ENCODE data around the gene SDHA.
"Not testable (repeated sequence)": the region's sequence is repeated elsewhere in the genome, so short reads cannot be mapped to it uniquely, and the experiment has no call there.

SDHA gene

GRCh38 chr5:285991-286557, 68.0 kb downstream of the SDHA start:
- no peaks in the 10 kb centered on the region for H3K9me3 ChIP-seq (ENCODE audit: insufficient read depth, low read length)
- peaks cover 43% of the 10 kb centered on the region for H3K79me2 ChIP-seq (ENCODE audit: low read length)
- no peaks in the 10 kb centered on the region for H3K27me3 ChIP-seq (ENCODE audit: low read depth, low read length)
- H3K27ac ChIP-seq (ENCODE audit: low read length): no peak overlapping the region
- no peak for TF ChIP-seq EZH2phosphoT487 (IDR thresholded peaks at IDR 0.05; ENCODE audit: low read depth)
- no peak for TF ChIP-seq CTCF (IDR thresholded peaks at IDR 0.05; ENCODE audit: low read depth, low read length)
- H3K4me2 ChIP-seq (ENCODE audit: low read length): no peak overlapping the region
- no peak overlapping the region for H3K9ac ChIP-seq (ENCODE audit: low read length)
- no peaks in the 10 kb centered on the region for H3K36me3 ChIP-seq (replicated peaks; ENCODE audit: low read depth, low read length)
- no peak overlapping the region for H3K4me3 ChIP-seq (ENCODE audit: low read length)
- H3K4me1 ChIP-seq (ENCODE audit: low read length): no peaks in the 10 kb centered on the region
- H4K20me1 ChIP-seq (ENCODE audit: insufficient read depth, low read length): peaks cover 15% of the 10 kb centered on the region; the same call in 1 of the 2 replicates
- no peak overlapping the region for H2AFZ ChIP-seq (ENCODE audit: low read depth, low read length)

GRCh38 chr5:290200-290599, 72.1 kb downstream of the SDHA start:
- not testable (repeated sequence) for H3K27ac ChIP-seq (ENCODE audit: low read length); H3K4me2 ChIP-seq (ENCODE audit: low read length); H3K4me3 ChIP-seq (ENCODE audit: low read length); H3K27me3 ChIP-seq (ENCODE audit: low read depth, low read length); H4K20me1 ChIP-seq (ENCODE audit: insufficient read depth, low read length); H3K9me3 ChIP-seq (ENCODE audit: insufficient read depth, low read length); H3K36me3 ChIP-seq (replicated peaks; ENCODE audit: low read depth, low read length); H3K9ac ChIP-seq (ENCODE audit: low read length); H2AFZ ChIP-seq (ENCODE audit: low read depth, low read length); H3K4me1 ChIP-seq (ENCODE audit: low read length)
- peaks cover 16% of the 10 kb centered on the region for H3K79me2 ChIP-seq (ENCODE audit: low read length)

GRCh38 chr5:291345-291744, 73.2 kb downstream of the SDHA start:
- not testable (repeated sequence) for H4K20me1 ChIP-seq (ENCODE audit: insufficient read depth, low read length); H3K4me1 ChIP-seq (ENCODE audit: low read length); H3K4me3 ChIP-seq (ENCODE audit: low read length); H3K9ac ChIP-seq (ENCODE audit: low read length); H3K79me2 ChIP-seq (ENCODE audit: low read length); H3K27ac ChIP-seq (ENCODE audit: low read length); H3K36me3 ChIP-seq (replicated peaks; ENCODE audit: low read depth, low read length); H3K27me3 ChIP-seq (ENCODE audit: low read depth, low read length); H3K4me2 ChIP-seq (ENCODE audit: low read length); H3K9me3 ChIP-seq (ENCODE audit: insufficient read depth, low read length); H2AFZ ChIP-seq (ENCODE audit: low read depth, low read length)

- not testable (repeated sequence) for H3K4me1 ChIP-seq (ENCODE audit: low read length); H3K27me3 ChIP-seq (ENCODE audit: low read depth, low read length); H3K9ac ChIP-seq (ENCODE audit: low read length); H3K4me2 ChIP-seq (ENCODE audit: low read length); H3K36me3 ChIP-seq (replicated peaks; ENCODE audit: low read depth, low read length); H2AFZ ChIP-seq (ENCODE audit: low read depth, low read length); H4K20me1 ChIP-seq (ENCODE audit: insufficient read depth, low read length); H3K9me3 ChIP-seq (ENCODE audit: insufficient read depth, low read length); H3K79me2 ChIP-seq (ENCODE audit: low read length); H3K27ac ChIP-seq (ENCODE audit: low read length); H3K4me3 ChIP-seq (ENCODE audit: low read length)
These were observed 76.7 kb downstream of the SDHA start for GRCh38 chr5:294788-295187.

- H3K79me2 ChIP-seq (ENCODE audit: low read length); H4K20me1 ChIP-seq (ENCODE audit: insufficient read depth, low read length); H3K9ac ChIP-seq (ENCODE audit: low read length); H3K4me1 ChIP-seq (ENCODE audit: low read length); H3K27ac ChIP-seq (ENCODE audit: low read length); H3K4me2 ChIP-seq (ENCODE audit: low read length); H3K36me3 ChIP-seq (replicated peaks; ENCODE audit: low read depth, low read length); H2AFZ ChIP-seq (ENCODE audit: low read depth, low read length); H3K9me3 ChIP-seq (ENCODE audit: insufficient read depth, low read length); H3K4me3 ChIP-seq (ENCODE audit: low read length); H3K27me3 ChIP-seq (ENCODE audit: low read depth, low read length): not testable (repeated sequence)
These were observed 78.1 kb downstream of the SDHA start for GRCh38 chr5:296207-296606.

- H3K27me3 ChIP-seq (ENCODE audit: low read depth, low read length); H3K4me2 ChIP-seq (ENCODE audit: low read length); H3K27ac ChIP-seq (ENCODE audit: low read length); H3K36me3 ChIP-seq (replicated peaks; ENCODE audit: low read depth, low read length); H3K9me3 ChIP-seq (ENCODE audit: insufficient read depth, low read length); H3K4me3 ChIP-seq (ENCODE audit: low read length); H2AFZ ChIP-seq (ENCODE audit: low read depth, low read length); H4K20me1 ChIP-seq (ENCODE audit: insufficient read depth, low read length); H3K4me1 ChIP-seq (ENCODE audit: low read length); H3K9ac ChIP-seq (ENCODE audit: low read length); H3K79me2 ChIP-seq (ENCODE audit: low read length): not testable (repeated sequence)
These were observed 78.8 kb downstream of the SDHA start for GRCh38 chr5:296954-297353.

GRCh38 chr5:297448-297847, 79.3 kb downstream of the SDHA start:
- not testable (repeated sequence) for H3K4me3 ChIP-seq (ENCODE audit: low read length); H4K20me1 ChIP-seq (ENCODE audit: insufficient read depth, low read length); H3K4me1 ChIP-seq (ENCODE audit: low read length); H3K27ac ChIP-seq (ENCODE audit: low read length); H3K27me3 ChIP-seq (ENCODE audit: low read depth, low read length); H2AFZ ChIP-seq (ENCODE audit: low read depth, low read length); H3K79me2 ChIP-seq (ENCODE audit: low read length); H3K4me2 ChIP-seq (ENCODE audit: low read length); H3K9me3 ChIP-seq (ENCODE audit: insufficient read depth, low read length); H3K36me3 ChIP-seq (replicated peaks; ENCODE audit: low read depth, low read length); H3K9ac ChIP-seq (ENCODE audit: low read length)

GRCh38 chr5:297991-298736, 80.0 kb downstream of the SDHA start:
- H3K4me1 ChIP-seq (ENCODE audit: low read length); H2AFZ ChIP-seq (ENCODE audit: low read depth, low read length); H3K4me2 ChIP-seq (ENCODE audit: low read length); H4K20me1 ChIP-seq (ENCODE audit: insufficient read depth, low read length); H3K79me2 ChIP-seq (ENCODE audit: low read length); H3K4me3 ChIP-seq (ENCODE audit: low read length); H3K9me3 ChIP-seq (ENCODE audit: insufficient read depth, low read length); H3K27me3 ChIP-seq (ENCODE audit: low read depth, low read length); H3K36me3 ChIP-seq (replicated peaks; ENCODE audit: low read depth, low read length); H3K9ac ChIP-seq (ENCODE audit: low read length); H3K27ac ChIP-seq (ENCODE audit: low read length): not testable (repeated sequence)

Data from OCI-LY3 (cell line).